HepG2 (cell line): Measurements from ENCODE around the gene ABHD1. TPM values are rescaled to one million over a fixed set of nuclear protein-coding genes. Genes with fewer than 3 reads are reported as not detected.

Source experiments
- CBFB ChIP-seq: sonication (generic); formaldehyde crosslinking; IDR thresholded peaks from 2 replicates; pipeline ENCODE4 v1.4.0; 2020; ENCODE audit warnings: missing genetic modification reagents
- CHD2 ChIP-seq: IDR thresholded peaks from 2 replicates; pipeline ENCODE4 v1.6.1; 2011; ENCODE audit warnings: low read depth, low read length, improper control_type of control experiment
- ETV5 ChIP-seq: IDR thresholded peaks from 2 replicates; pipeline ENCODE4 v1.6.1; 2018; ENCODE audit warnings: missing biosample characterization, missing genetic modification reagents, inconsistent platforms, borderline replicate concordance
- HNRNPLL ChIP-seq: fragments of 200-400 bp; formaldehyde crosslinking; IDR thresholded peaks from 2 replicates; pipeline ENCODE4 v1.6.1; 2017; ENCODE audit warnings: mild to moderate bottlenecking, low read depth, low read length; ENCODE audit not compliant: poor library complexity, severe bottlenecking
- MYC ChIP-seq: sonication (generic); formaldehyde crosslinking; IDR thresholded peaks from 2 replicates; pipeline ENCODE4 v1.9.0; 2021; ENCODE audit warnings: missing genetic modification reagents, borderline replicate concordance
- RNF2 ChIP-seq: fragments of 450-650 bp; conservative IDR thresholded peaks from 2 replicates; pipeline ENCODE4 v1.6.1; 2016; ENCODE audit warnings: low read depth
- SNAPC2 ChIP-seq: sonication (generic); formaldehyde crosslinking; IDR thresholded peaks from 2 replicates; pipeline ENCODE4 v1.8.1; 2022; ENCODE audit warnings: mild to moderate bottlenecking, missing genetic modification reagents
- TEAD3 ChIP-seq: optimal IDR thresholded peaks from 2 replicates; pipeline ENCODE3; 2016; ENCODE audit warnings: borderline replicate concordance
- ZFX ChIP-seq: sonication (generic); formaldehyde crosslinking; IDR thresholded peaks from 2 replicates; pipeline ENCODE4 v1.4.0; 2020; ENCODE audit warnings: mild to moderate bottlenecking, low read depth, missing genetic modification reagents, moderate library complexity
- ZNF33A ChIP-seq: sonication (generic); formaldehyde crosslinking; IDR thresholded peaks from 2 replicates; pipeline ENCODE4 v1.5.1; 2020; ENCODE audit warnings: missing genetic modification reagents, mild to moderate bottlenecking, moderate library complexity, borderline replicate concordance
- ZNF672 ChIP-seq: sonication (generic); formaldehyde crosslinking; IDR thresholded peaks from 2 replicates; pipeline ENCODE4 v1.8.1; 2022; ENCODE audit warnings: missing genetic modification reagents
- ZNF775 ChIP-seq: sonication (generic); formaldehyde crosslinking; IDR thresholded peaks from 2 replicates; pipeline ENCODE4 v1.4.0; 2020; ENCODE audit warnings: missing genetic modification reagents, mild to moderate bottlenecking, moderate library complexity, borderline replicate concordance
- polyA plus RNA-seq, 8 experiments: library from polyadenylated mRNA; depleted of rRNA in 3 of 8; stranded (reverse) in 7 of 8; unstranded in 1 of 8; fragments of >200 nt; fragmentation: Illumina TruSeq in 4 of 8; extraction: Trizol in 4 of 8; gene quantifications; 2 replicates each; pipeline versions ENCODE4 v1.2.1 to v1.2.3, GENCODE V29; 2011 to 2016; ENCODE audit warnings: low read depth in 4 of 8, missing spikeins in 1 of 8, mixed read lengths in 1 of 8; ENCODE audit not compliant: insufficient read depth in 1 of 8
- total RNA-seq, 5 experiments: library from RNA; depleted of rRNA; stranded (reverse); fragments of >200 nt; fragmentation: Illumina TruSeq; extraction: Trizol; gene quantifications; 2 replicates each; pipeline ENCODE4 v1.2.3, GENCODE V29; 2016; ENCODE audit warnings: low read depth in 1 of 5
- TF ChIP-seq, protein P1 (sequence below): sonication (generic); formaldehyde crosslinking; IDR thresholded peaks from 2 replicates; pipeline ENCODE4 v1.5.0; 2020; ENCODE audit warnings: mild to moderate bottlenecking, missing genetic modification reagents, moderate library complexity
- TF ChIP-seq, protein P2 (sequence below), 2 experiments: sonication (generic) in 1 of 2; formaldehyde crosslinking in 1 of 2; IDR thresholded peaks; 2 replicates each; pipeline versions ENCODE4 v1.4.0 to v1.6.1; 2018 to 2020; ENCODE audit warnings: missing genetic modification reagents in 2 of 2, borderline replicate concordance in 1 of 2, low read depth in 1 of 2, mild to moderate bottlenecking in 1 of 2, missing biosample characterization in 1 of 2
- TF ChIP-seq, protein P3 (sequence below): sonication (generic); formaldehyde crosslinking; IDR thresholded peaks from 2 replicates; pipeline ENCODE4 v1.9.0; 2021; ENCODE audit warnings: missing genetic modification reagents, borderline replicate concordance
- TF ChIP-seq, protein P4 (sequence below): sonication (generic); formaldehyde crosslinking; IDR thresholded peaks from 2 replicates; pipeline ENCODE4 v1.4.0; 2020; ENCODE audit warnings: mild to moderate bottlenecking, missing genetic modification reagents
- TF ChIP-seq, protein P5 (sequence below): sonication (generic); formaldehyde crosslinking; IDR thresholded peaks from 2 replicates; pipeline ENCODE4 v1.5.0; 2020; ENCODE audit warnings: mild to moderate bottlenecking, missing genetic modification reagents

Gene ABHD1
- total and polyA plus RNA-seq, 2 of the 13 experiments (the other 11 are each of a cell fraction or from before 2014, with no cell fraction given): 0.04 to 0.81 TPM

DNA sequence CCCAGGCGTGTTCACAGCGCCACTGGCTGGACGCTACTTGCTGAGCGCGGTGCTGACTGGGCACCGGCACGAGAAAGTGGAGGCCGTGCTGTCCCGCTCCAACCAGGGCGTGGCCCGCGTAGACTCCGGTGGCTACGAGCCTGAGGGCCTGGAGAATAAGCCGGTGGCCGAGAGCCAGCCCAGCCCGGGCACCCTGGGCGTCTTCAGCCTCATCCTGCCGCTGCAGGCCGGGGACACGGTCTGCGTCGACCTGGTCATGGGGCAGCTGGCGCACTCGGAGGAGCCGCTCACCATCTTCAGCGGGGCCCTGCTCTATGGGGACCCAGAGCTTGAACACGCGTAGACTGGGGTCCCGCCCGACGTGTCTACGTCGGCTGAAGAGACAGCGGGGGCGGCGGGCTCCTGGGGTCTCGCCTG lies 37.9 kb upstream of the ABHD1 start (continued):
- TF ChIP-seq, protein P1, sequence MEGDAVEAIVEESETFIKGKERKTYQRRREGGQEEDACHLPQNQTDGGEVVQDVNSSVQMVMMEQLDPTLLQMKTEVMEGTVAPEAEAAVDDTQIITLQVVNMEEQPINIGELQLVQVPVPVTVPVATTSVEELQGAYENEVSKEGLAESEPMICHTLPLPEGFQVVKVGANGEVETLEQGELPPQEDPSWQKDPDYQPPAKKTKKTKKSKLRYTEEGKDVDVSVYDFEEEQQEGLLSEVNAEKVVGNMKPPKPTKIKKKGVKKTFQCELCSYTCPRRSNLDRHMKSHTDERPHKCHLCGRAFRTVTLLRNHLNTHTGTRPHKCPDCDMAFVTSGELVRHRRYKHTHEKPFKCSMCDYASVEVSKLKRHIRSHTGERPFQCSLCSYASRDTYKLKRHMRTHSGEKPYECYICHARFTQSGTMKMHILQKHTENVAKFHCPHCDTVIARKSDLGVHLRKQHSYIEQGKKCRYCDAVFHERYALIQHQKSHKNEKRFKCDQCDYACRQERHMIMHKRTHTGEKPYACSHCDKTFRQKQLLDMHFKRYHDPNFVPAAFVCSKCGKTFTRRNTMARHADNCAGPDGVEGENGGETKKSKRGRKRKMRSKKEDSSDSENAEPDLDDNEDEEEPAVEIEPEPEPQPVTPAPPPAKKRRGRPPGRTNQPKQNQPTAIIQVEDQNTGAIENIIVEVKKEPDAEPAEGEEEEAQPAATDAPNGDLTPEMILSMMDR (CRISPR knock-in tag): peak; percentile 86
- TF ChIP-seq, protein P2, sequence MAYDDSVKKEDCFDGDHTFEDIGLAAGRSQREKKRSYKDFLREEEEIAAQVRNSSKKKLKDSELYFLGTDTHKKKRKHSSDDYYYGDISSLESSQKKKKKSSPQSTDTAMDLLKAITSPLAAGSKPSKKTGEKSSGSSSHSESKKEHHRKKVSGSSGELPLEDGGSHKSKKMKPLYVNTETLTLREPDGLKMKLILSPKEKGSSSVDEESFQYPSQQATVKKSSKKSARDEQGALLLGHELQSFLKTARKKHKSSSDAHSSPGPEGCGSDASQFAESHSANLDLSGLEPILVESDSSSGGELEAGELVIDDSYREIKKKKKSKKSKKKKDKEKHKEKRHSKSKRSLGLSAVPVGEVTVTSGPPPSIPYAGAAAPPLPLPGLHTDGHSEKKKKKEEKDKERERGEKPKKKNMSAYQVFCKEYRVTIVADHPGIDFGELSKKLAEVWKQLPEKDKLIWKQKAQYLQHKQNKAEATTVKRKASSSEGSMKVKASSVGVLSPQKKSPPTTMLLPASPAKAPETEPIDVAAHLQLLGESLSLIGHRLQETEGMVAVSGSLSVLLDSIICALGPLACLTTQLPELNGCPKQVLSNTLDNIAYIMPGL (CRISPR knock-in tag; IDR thresholded peaks at IDR 0.05; ENCODE audit: borderline replicate concordance in 1 of 2, low read depth in 1 of 2): 0 out of 4 replicates have a peak, but pooled peaks of 1 of the 2 experiments have one; percentile 5
- no peak for TF ChIP-seq ZNF775 (CRISPR knock-in tag)
- TF ChIP-seq, protein P3, sequence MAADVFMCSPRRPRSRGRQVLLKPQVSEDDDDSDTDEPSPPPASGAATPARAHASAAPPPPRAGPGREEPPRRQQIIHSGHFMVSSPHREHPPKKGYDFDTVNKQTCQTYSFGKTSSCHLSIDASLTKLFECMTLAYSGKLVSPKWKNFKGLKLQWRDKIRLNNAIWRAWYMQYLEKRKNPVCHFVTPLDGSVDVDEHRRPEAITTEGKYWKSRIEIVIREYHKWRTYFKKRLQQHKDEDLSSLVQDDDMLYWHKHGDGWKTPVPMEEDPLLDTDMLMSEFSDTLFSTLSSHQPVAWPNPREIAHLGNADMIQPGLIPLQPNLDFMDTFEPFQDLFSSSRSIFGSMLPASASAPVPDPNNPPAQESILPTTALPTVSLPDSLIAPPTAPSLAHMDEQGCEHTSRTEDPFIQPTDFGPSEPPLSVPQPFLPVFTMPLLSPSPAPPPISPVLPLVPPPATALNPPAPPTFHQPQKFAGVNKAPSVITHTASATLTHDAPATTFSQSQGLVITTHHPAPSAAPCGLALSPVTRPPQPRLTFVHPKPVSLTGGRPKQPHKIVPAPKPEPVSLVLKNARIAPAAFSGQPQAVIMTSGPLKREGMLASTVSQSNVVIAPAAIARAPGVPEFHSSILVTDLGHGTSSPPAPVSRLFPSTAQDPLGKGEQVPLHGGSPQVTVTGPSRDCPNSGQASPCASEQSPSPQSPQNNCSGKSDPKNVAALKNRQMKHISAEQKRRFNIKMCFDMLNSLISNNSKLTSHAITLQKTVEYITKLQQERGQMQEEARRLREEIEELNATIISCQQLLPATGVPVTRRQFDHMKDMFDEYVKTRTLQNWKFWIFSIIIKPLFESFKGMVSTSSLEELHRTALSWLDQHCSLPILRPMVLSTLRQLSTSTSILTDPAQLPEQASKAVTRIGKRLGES: no peak
- TF ChIP-seq, protein P4, sequence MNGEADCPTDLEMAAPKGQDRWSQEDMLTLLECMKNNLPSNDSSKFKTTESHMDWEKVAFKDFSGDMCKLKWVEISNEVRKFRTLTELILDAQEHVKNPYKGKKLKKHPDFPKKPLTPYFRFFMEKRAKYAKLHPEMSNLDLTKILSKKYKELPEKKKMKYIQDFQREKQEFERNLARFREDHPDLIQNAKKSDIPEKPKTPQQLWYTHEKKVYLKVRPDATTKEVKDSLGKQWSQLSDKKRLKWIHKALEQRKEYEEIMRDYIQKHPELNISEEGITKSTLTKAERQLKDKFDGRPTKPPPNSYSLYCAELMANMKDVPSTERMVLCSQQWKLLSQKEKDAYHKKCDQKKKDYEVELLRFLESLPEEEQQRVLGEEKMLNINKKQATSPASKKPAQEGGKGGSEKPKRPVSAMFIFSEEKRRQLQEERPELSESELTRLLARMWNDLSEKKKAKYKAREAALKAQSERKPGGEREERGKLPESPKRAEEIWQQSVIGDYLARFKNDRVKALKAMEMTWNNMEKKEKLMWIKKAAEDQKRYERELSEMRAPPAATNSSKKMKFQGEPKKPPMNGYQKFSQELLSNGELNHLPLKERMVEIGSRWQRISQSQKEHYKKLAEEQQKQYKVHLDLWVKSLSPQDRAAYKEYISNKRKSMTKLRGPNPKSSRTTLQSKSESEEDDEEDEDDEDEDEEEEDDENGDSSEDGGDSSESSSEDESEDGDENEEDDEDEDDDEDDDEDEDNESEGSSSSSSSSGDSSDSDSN: no peak
- 0 out of 2 replicates have a peak, but pooled peaks have one; percentile 23 for TF ChIP-seq CBFB (CRISPR knock-in tag)
- no peak for TF ChIP-seq RNF2
- peak; percentile 81 for TF ChIP-seq HNRNPLL
- TF ChIP-seq CHD2: no peak
- TF ChIP-seq, protein P5, sequence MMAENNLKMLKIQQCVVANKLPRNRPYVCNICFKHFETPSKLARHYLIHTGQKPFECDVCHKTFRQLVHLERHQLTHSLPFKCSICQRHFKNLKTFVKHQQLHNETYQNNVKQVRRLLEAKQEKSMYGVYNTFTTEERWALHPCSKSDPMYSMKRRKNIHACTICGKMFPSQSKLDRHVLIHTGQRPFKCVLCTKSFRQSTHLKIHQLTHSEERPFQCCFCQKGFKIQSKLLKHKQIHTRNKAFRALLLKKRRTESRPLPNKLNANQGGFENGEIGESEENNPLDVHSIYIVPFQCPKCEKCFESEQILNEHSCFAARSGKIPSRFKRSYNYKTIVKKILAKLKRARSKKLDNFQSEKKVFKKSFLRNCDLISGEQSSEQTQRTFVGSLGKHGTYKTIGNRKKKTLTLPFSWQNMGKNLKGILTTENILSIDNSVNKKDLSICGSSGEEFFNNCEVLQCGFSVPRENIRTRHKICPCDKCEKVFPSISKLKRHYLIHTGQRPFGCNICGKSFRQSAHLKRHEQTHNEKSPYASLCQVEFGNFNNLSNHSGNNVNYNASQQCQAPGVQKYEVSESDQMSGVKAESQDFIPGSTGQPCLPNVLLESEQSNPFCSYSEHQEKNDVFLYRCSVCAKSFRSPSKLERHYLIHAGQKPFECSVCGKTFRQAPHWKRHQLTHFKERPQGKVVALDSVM: peak; percentile 65; the same call in 1 of the 2 replicates
- TF ChIP-seq ZNF33A (CRISPR knock-in tag): no peak
- TF ChIP-seq ZNF672 (CRISPR knock-in tag): no peak
- TF ChIP-seq ETV5 (CRISPR knock-in tag): no peak
- TF ChIP-seq TEAD3: peak; percentile 74
- TF ChIP-seq SNAPC2 (CRISPR knock-in tag): no peak
- TF ChIP-seq MYC (CRISPR knock-in tag): peak; percentile 66; the same call in 1 of the 2 replicates
- peak; percentile 63; the same call in 1 of the 2 replicates for TF ChIP-seq ZFX (CRISPR knock-in tag)
